ENCODE data around the gene ZIC5.

ZIC5 gene

DNA sequence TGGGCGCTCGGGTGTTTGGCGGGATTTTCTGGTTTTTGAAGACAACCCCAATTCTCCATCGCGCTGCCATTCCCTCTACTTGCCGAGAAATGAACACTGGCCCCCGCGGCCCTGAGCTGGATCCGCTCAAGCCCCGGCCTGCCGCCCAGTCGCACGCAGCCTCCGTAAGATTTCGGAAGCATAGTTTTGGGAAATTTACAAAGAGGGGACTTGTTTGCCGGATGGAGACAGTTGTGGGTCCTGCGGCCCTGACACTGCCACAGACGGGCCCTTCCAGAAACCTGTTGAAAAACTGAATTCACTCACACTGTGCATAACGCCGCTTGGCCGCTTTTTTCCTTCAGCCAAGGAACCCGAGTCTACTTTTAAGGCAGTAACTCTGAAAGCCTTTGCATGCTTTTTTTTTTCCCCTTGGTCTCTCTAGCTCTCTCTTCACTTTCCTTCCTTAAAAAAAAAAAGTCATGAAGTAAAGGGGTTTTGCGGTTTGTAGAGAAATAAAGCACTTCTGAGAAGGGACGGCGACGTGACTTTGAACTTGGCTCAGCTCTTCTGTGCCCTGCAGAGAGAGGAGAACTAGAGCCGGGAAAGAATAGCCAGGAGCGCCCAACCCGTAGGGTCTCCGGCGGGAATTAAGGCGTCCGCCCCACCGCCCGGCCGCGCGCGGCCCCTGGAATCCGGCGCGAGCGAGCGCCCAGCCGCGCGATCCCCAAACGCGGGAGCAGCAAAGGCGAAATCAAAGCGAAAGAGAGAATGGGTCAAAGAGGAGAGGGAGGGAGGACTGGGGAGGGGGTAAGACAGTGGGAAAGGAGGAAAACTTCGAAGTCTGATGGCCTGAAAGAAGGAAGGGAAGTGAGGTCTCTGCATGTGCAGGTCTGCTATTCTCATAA is 6.6 kb upstream of the ZIC5 start:
- Histone ChIP-seq H3K27me3 (ENCODE audit: control insufficient read depth, insufficient read depth, low read length) (peaks cover 90% of the 10 kb centered on the region), H3K9me3 (ENCODE audit: control insufficient read depth, low read length) (no peaks in the 10 kb centered on the region), H3K9ac (ENCODE audit: low read length) (no peak overlapping the region), H3K4me3 (ENCODE audit: low read length) (no peak overlapping the region), H3K4me1 (ENCODE audit: control insufficient read depth, insufficient read depth, low read length) (peaks cover 13% of the 10 kb centered on the region), H3K36me3 (ENCODE audit: control insufficient read depth, insufficient read depth, low read length) (no peaks in the 10 kb centered on the region)

DNA sequence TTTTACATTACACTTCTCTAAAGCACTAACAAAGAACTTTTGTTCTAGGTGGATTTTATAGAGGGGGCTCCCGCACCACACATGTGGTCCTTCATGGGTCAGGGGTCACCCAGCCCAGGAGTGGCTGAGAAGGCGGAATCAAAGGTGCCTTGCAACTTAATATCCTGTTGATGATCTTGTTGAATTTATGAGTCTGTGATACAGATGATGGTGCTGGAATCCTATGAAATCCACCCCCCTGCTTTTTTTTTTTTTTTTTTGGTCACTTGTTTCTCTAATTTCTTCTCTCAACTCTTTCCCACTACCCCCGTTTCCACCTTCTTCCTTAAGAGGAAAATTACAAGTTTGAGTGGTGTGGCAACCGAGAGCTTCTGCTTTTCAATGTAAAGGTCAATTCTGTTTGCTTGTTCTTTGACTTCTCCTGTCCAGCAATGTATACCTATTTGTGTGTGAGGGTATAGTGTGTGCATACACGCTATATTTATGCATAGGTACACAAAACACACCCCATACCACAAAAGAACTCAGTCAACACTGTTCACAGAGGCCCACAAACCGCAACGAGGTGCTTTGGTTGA is 5.9 kb upstream of the ZIC5 start:
- Histone ChIP-seq H3K4me3 (ENCODE audit: low read length) (no peak overlapping the region), H3K36me3 (ENCODE audit: control insufficient read depth, insufficient read depth, low read length) (no peaks in the 10 kb centered on the region), H3K9me3 (ENCODE audit: control insufficient read depth, low read length) (no peaks in the 10 kb centered on the region), H3K4me1 (ENCODE audit: control insufficient read depth, insufficient read depth, low read length) (peaks cover 13% of the 10 kb centered on the region), H3K9ac (ENCODE audit: low read length) (no peak overlapping the region), H3K27me3 (ENCODE audit: control insufficient read depth, insufficient read depth, low read length) (peaks cover 90% of the 10 kb centered on the region)

DNA sequence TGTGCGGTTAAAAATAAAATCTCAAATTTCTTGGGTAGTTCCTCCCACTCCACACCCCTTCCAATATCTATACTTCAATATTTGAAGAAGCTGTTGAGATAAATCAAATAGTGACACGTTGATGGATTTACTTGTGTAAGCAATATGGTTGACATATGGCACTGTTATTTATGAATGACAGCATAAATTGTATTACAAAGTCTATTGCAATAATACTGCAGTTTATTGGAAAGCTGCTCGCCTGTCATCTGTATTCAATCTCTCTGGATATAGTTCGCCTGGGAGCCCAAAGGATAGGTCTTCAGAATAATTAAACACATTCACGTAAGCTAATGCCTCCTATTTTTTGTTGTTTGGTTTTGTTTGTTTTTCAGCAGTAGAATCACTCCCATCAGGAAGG is 5.0 kb upstream of the ZIC5 start:
- Histone ChIP-seq H3K4me1 (ENCODE audit: control insufficient read depth, insufficient read depth, low read length) (peaks cover 10% of the 10 kb centered on the region), H3K4me3 (ENCODE audit: low read length) (no peak overlapping the region), H3K27me3 (ENCODE audit: control insufficient read depth, insufficient read depth, low read length) (peaks cover 92% of the 10 kb centered on the region), H3K9ac (ENCODE audit: low read length) (no peak overlapping the region), H3K9me3 (ENCODE audit: control insufficient read depth, low read length) (no peaks in the 10 kb centered on the region), H3K36me3 (ENCODE audit: control insufficient read depth, insufficient read depth, low read length) (no peaks in the 10 kb centered on the region)

DNA sequence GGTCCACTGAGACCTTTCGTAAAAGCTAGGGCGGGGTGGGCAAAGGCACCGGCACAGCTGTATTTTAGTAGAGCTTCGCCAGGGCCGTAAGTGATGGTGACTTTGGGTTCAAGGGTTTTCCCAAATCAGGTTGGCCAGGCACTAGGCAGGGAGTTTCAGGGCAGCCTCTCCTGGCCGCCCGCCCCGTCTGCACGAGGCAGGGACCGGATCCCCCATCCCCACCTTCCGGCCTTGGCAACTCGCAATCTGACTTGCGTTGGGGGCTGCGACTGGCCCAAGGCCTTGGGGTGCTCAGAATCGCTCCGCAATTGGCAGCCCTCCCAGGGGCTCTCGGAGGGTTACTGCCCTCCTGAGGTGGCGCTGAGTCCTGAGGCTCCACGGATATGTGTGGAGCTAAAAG is 4.1 kb upstream of the ZIC5 start:
- Histone ChIP-seq H3K9me3 (ENCODE audit: control insufficient read depth, low read length) (no peaks in the 10 kb centered on the region), H3K36me3 (ENCODE audit: control insufficient read depth, insufficient read depth, low read length) (no peaks in the 10 kb centered on the region), H3K9ac (ENCODE audit: low read length) (no peak overlapping the region), H3K4me3 (ENCODE audit: low read length) (no peak overlapping the region), H3K4me1 (ENCODE audit: control insufficient read depth, insufficient read depth, low read length) (peaks cover 10% of the 10 kb centered on the region), H3K27me3 (ENCODE audit: control insufficient read depth, insufficient read depth, low read length) (peaks cover 93% of the 10 kb centered on the region)

DNA sequence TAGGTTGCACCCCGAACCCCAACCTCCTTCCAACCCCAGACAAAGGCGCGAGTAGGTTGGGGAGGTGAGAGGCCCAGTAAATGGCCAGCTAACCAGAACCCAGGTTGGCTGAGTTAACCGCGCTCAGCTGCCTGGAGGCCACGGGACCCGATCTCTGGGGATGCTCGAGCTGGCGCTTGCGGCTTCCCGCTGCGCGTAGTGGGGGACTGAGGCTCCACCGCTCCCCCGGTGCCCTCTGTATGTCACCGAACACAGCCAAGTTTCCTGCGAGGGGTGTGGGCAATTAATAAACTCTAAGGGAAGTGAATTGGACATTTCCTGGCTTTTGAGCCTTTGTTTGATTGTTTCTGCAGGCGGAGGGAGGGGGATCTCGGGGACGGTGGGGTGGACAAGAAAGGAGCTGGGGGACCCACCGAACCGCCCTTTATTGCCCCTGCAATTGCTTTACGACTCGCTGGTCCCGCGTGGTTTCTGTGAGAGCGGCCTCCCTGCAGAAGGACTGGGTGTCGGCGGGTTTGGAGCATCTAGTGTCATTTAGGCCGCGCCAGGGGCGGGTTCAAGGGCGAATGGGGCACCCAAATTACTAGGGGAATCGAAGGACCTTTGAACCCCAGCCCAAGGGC is 3.5 kb upstream of the ZIC5 start:
- Histone ChIP-seq H3K4me1 (ENCODE audit: control insufficient read depth, insufficient read depth, low read length) (peaks cover 9% of the 10 kb centered on the region), H3K36me3 (ENCODE audit: control insufficient read depth, insufficient read depth, low read length) (no peaks in the 10 kb centered on the region), H3K27me3 (ENCODE audit: control insufficient read depth, insufficient read depth, low read length) (peaks cover 91% of the 10 kb centered on the region), H3K9ac (ENCODE audit: low read length) (no peak overlapping the region), H3K9me3 (ENCODE audit: control insufficient read depth, low read length) (no peaks in the 10 kb centered on the region), H3K4me3 (ENCODE audit: low read length) (no peak overlapping the region)

DNA sequence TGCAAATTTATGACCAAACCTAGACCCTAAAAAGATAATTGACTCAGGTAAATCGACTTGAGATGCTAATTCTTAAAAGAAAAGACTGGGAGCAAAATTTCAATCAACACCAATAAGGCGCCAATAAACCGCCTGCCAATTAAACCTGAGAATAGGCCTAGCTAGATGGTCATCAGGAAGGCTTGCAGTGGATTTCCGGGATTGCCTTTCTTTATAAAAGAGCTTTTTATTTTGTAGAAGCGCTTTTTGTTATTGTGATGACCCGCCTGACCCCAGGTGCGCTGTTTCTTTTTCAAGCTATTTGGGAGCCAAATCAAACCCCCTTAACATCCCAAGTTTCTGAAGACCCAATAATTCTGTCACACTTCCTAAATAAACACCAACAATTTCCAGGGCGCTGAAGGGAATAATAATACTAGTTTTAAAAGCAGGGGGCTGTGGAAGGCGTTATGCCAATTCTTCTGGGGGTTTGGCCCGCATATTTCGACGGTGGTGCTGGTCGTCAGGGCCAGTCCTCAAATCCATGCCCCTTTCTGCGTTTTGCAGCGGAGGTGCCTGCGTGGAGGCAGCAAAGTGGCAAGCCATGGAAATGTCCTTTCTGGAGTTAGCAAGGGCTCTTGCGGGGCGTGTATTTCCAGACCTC is 2.9 kb upstream of the ZIC5 start:
- Histone ChIP-seq H3K9me3 (ENCODE audit: control insufficient read depth, low read length) (no peaks in the 10 kb centered on the region), H3K4me3 (ENCODE audit: low read length) (no peak overlapping the region), H3K4me1 (ENCODE audit: control insufficient read depth, insufficient read depth, low read length) (peaks cover 7% of the 10 kb centered on the region), H3K36me3 (ENCODE audit: control insufficient read depth, insufficient read depth, low read length) (no peaks in the 10 kb centered on the region), H3K27me3 (ENCODE audit: control insufficient read depth, insufficient read depth, low read length) (peaks cover 90% of the 10 kb centered on the region), H3K9ac (ENCODE audit: low read length) (no peak overlapping the region)

DNA sequence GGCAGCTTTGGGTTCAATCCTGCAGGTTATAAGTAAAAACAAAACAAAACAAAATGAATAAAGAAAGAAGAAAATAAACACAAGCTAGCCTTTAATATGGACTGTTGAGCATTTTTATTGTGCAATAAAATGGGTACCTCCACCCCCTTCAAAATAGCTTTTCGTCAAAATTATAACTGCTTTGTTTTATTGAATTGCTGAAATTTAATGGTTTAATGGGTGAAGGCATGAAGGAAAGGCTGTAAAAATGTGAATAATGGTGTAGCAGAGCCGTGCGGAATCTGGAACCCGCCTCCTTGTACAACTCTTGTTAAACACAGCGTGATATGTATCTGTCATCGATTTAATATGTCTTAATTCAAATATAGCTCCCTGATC is 2.2 kb upstream of the ZIC5 start:
- H3K36me3 ChIP-seq (ENCODE audit: control insufficient read depth, insufficient read depth, low read length) = no peaks in the 10 kb centered on the region
- H3K27me3 ChIP-seq (ENCODE audit: control insufficient read depth, insufficient read depth, low read length) = peaks cover 90% of the 10 kb centered on the region
- no peak overlapping the region for H3K4me3 ChIP-seq (ENCODE audit: low read length)
- H3K9me3 ChIP-seq (ENCODE audit: control insufficient read depth, low read length) = no peaks in the 10 kb centered on the region
- H3K4me1 ChIP-seq (ENCODE audit: control insufficient read depth, insufficient read depth, low read length) = peaks cover 12% of the 10 kb centered on the region
- H3K9ac ChIP-seq (ENCODE audit: low read length) = no peak overlapping the region

DNA sequence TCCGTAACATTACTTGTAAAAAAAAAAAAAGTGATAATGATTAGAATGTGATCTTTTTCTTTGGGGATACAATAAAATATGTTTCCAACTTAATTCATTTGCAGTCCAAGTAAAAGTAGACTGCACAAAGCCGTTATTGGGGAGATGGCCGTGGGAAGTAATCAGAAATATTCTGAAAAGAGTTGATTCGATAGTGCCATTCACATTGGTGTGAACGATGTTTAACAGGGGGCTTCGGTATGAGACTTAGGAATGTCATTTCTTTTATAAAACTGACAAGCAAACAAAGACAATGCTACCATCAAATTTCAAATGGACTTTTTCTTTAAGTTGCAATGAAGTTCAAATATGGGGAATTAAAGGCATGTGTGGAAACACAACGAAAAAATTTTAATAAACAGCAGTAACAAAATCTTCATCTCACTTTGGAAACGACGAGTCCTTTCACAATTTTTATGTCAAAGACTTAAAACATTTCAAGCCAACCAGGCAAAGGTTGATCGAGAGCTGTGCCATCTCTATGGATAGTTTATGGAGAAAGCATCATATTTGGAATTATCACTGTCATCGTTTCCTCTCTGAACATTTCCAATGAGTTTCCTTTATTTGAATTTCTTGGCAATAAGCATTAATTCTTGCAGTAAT is 1.7 kb upstream of the ZIC5 start:
- peaks cover 17% of the 10 kb centered on the region for H3K4me1 ChIP-seq (ENCODE audit: control insufficient read depth, insufficient read depth, low read length)
- H3K9me3 ChIP-seq (ENCODE audit: control insufficient read depth, low read length) = no peaks in the 10 kb centered on the region
- H3K9ac ChIP-seq (ENCODE audit: low read length) = no peak overlapping the region
- no peaks in the 10 kb centered on the region for H3K36me3 ChIP-seq (ENCODE audit: control insufficient read depth, insufficient read depth, low read length)
- peaks cover 90% of the 10 kb centered on the region for H3K27me3 ChIP-seq (ENCODE audit: control insufficient read depth, insufficient read depth, low read length)
- no peak overlapping the region for H3K4me3 ChIP-seq (ENCODE audit: low read length)

DNA sequence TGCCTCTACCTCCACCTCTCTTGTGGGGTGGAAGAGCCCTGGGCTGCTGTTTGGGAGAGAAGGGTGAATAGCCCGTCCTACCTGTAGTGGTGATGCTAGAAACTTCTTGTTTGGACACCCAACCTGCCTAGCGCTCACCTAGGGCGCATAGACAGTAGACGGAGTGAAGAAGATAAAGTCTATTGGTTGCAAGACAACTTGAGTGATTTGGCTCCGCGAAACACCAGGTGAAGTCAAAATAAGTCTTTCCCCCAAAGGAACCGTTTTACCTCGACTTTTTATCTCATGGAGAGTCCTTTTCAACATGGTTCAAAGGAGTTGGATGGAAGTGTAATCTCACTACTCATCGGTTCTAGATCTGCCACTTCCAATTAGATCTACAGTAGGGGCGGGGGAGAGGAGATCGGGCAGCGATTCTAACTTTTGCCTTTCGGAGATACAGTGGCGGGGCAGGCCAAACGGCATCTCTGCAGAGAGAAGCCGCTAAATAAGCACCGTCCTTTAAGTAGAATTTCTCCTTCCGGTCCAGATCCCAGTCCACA is 694 bp upstream of the ZIC5 start:
- H3K27me3 ChIP-seq (ENCODE audit: control insufficient read depth, insufficient read depth, low read length) = peaks cover 90% of the 10 kb centered on the region
- no peak overlapping the region for H3K9ac ChIP-seq (ENCODE audit: low read length)
- no peaks in the 10 kb centered on the region for H3K36me3 ChIP-seq (ENCODE audit: control insufficient read depth, insufficient read depth, low read length)
- H3K4me1 ChIP-seq (ENCODE audit: control insufficient read depth, insufficient read depth, low read length) = peaks cover 19% of the 10 kb centered on the region
- H3K9me3 ChIP-seq (ENCODE audit: control insufficient read depth, low read length) = no peaks in the 10 kb centered on the region
- no peak overlapping the region for H3K4me3 ChIP-seq (ENCODE audit: low read length)

DNA sequence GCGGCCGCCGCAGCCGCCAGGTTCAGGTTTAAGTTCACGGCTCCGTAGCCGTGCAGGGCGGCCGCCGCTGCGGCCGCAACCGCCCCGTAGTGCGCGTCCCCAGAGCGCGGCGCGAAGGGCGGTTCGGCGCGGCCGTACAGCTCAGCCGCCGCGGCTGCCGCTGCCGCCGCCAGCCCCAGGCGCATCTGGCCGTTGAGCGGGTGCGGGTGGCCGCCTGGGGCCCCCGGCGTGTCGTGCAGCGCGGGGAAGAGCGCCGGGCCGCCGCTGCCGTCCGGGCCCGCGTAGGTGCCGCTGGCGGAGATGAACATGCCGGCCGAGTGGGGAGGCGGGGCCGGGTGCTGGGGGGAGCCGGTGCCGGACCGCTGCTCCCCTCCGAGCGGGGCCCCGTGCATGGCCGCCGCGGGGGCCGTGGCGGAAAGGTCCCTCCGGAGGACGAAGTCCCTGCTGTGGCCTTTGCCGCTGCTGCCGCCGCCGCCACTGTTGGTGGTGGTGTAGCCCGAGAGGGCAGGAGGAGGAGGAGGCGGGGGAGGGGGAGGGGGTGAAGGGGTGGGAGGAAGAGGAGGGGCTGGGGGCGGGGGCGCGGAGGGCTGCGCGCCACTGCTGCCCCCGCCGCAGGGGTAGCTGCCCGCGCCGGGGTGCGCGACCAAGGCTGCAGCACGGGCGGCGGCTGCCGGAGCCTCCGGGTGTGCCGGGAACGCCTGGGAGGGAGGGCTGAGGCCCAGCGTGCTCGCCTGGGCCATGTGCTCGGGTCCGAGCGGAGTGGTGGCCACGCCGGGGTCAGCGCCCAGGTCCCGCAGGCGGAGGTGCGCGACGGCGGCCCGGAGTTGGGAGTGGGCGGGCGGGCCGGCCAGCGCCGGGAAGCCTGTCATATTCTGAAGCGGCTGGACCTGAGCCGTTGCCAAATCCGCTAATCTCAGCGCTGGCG is 654 bp downstream of the ZIC5 start:
- Histone ChIP-seq H3K27me3 (ENCODE audit: control insufficient read depth, insufficient read depth, low read length) (peaks cover 89% of the 10 kb centered on the region), H3K4me1 (ENCODE audit: control insufficient read depth, insufficient read depth, low read length) (peaks cover 19% of the 10 kb centered on the region), H3K9me3 (ENCODE audit: control insufficient read depth, low read length) (no peaks in the 10 kb centered on the region), H3K4me3 (ENCODE audit: low read length) (no peak overlapping the region), H3K36me3 (ENCODE audit: control insufficient read depth, insufficient read depth, low read length) (no peaks in the 10 kb centered on the region), H3K9ac (ENCODE audit: low read length) (no peak overlapping the region)
